ENCODE results near the gene ANGPTL8. TPM values are rescaled to one million over a fixed set of nuclear protein-coding genes. Genes with fewer than 3 reads are reported as not detected.

The ANGPTL8 gene
- total RNA-seq, 1 experiment from 2014 or later, result not detected

- Mint-ChIP-seq H3K36me3 (peaks cover 38% of the 10 kb centered on the region), H3K27me3 (ENCODE audit: low read depth) (no peaks in the 10 kb centered on the region), H3K9me3 (0 out of 2 replicates have a peak, but pooled peaks cover 4% of the 10 kb centered on the region), H3K4me1 (peaks cover 4% of the 10 kb centered on the region), H3K27ac (no peak overlapping the region), H3K4me3 (peak overlapping the region; percentile 61)
- TF ChIP-seq CTCF (IDR thresholded peaks at IDR 0.05) (peak; percentile 91), ZNF219 (CRISPR knock-in tag; IDR thresholded peaks at IDR 0.05; ENCODE audit: borderline replicate concordance) (no peak), GABPB1 (CRISPR knock-in tag; IDR thresholded peaks at IDR 0.05) (no peak; the same call in 1 of the 2 replicates), SP1 (CRISPR knock-in tag; conservative IDR thresholded peaks at IDR 0.05) (peak; percentile 77), TEAD4 (CRISPR knock-in tag; IDR thresholded peaks at IDR 0.05) (no peak), NFYB (CRISPR knock-in tag; conservative IDR thresholded peaks at IDR 0.05; ENCODE audit: low read depth) (no peak), MAX (CRISPR knock-in tag; IDR thresholded peaks at IDR 0.05) (0 out of 2 replicates have a peak, but pooled peaks have one; percentile 36)
- DNase-seq (ENCODE audit: low spot score) (peak; percentile 99), ATAC-seq (peak; percentile 97)
- ChIA-PET CTCF (interaction anchor here (0.6 to 3.2 kb wide), 34 partner anchors 11 to 409 kb away, joined by 3 to 24 read pairs (median 4); partner anchors contain the start of genes KANK2, ODAD3, RGL3 and SWSAP1), POLR2A (interaction anchor here (1.0 kb wide), 1 partner anchor 21 kb away, joined by 3 read pairs; no protein-coding TSS in a partner anchor)
These were observed 3.7 kb downstream of the ANGPTL8 start for GRCh38 chr19:11242864-11243797.

GRCh38 chr19:11243798-11244169 lies 4.4 kb downstream of the ANGPTL8 start:
- no peak overlapping the region for H3K27ac Mint-ChIP-seq
- peaks cover 37% of the 10 kb centered on the region for H3K36me3 Mint-ChIP-seq
- peaks cover 4% of the 10 kb centered on the region for H3K4me1 Mint-ChIP-seq
- no peaks in the 10 kb centered on the region for H3K27me3 Mint-ChIP-seq (ENCODE audit: low read depth)
- no peak for DNase-seq (ENCODE audit: low spot score)
- POLR2A ChIA-PET, result interaction anchor here (0.7 kb wide), 1 partner anchor 114 kb away, joined by 6 read pairs; no protein-coding TSS in a partner anchor
- H3K9me3 Mint-ChIP-seq, result 0 out of 2 replicates have a peak, but pooled peaks cover 3% of the 10 kb centered on the region
- H3K4me3 Mint-ChIP-seq, result peak overlapping the region; percentile 61
- TF ChIP-seq ATF6 (CRISPR knock-in tag; IDR thresholded peaks at IDR 0.05) (no peak), MAX (CRISPR knock-in tag; IDR thresholded peaks at IDR 0.05) (no peak)
- CTCF ChIA-PET, result interaction anchor here (0.6 to 3.2 kb wide), 32 partner anchors 11 to 408 kb away, joined by 3 to 24 read pairs (median 4); partner anchors contain the start of genes KANK2, ODAD3, RGL3 and SWSAP1
- ATAC-seq, result no peak

GRCh38 chr19:11244846-11245589 lies 5.6 kb downstream of the ANGPTL8 start:
- Mint-ChIP-seq H3K4me1 (peaks cover 4% of the 10 kb centered on the region), H3K9me3 (no peaks in the 10 kb centered on the region), H3K4me3 (no peak overlapping the region), H3K27ac (no peak overlapping the region), H3K27me3 (ENCODE audit: low read depth) (no peaks in the 10 kb centered on the region), H3K36me3 (peaks cover 30% of the 10 kb centered on the region)
- ChIA-PET POLR2A (no interaction called here), CTCF (interaction anchor here (0.6 to 1.8 kb wide), 2 partner anchors 10 to 49 kb away, joined by 4 to 10 read pairs; no protein-coding TSS in a partner anchor)
- ATAC-seq (no peak), DNase-seq (ENCODE audit: low spot score) (no peak)
- TF ChIP-seq ZNF281 (CRISPR knock-in tag; IDR thresholded peaks at IDR 0.05) (no peak), E2F5 (CRISPR knock-in tag; IDR thresholded peaks at IDR 0.05) (no peak), ATF2 (CRISPR knock-in tag; IDR thresholded peaks at IDR 0.05; ENCODE audit: borderline replicate concordance, low read depth) (no peak), TEAD4 (CRISPR knock-in tag; IDR thresholded peaks at IDR 0.05) (no peak), ZNF121 (CRISPR knock-in tag; IDR thresholded peaks at IDR 0.05) (no peak), OVOL2 (CRISPR knock-in tag; IDR thresholded peaks at IDR 0.05; ENCODE audit: borderline replicate concordance) (no peak), CREB1 (CRISPR knock-in tag; IDR thresholded peaks at IDR 0.05) (no peak)
